SU-DHL-6 (cell line): ENCODE data around the gene CACNA2D4.

ENCODE experiments used
- H2AFZ ChIP-seq: fragments of 200-600 bp; sonication (generic); 2 replicates; pipeline ENCODE4 v1.6.1; 2014; ENCODE audit warnings: low read depth, mild to moderate bottlenecking, moderate library complexity, mixed read lengths, antibody characterized with exemption, low read length; ENCODE audit not compliant: severe bottlenecking
- H3F3A ChIP-seq: fragments of 200-600 bp; shearing (Covaris generic); 2 replicates; pipeline ENCODE4 v1.6.0; 2016; ENCODE audit warnings: antibody characterized with exemption, mild to moderate bottlenecking; ENCODE audit not compliant: insufficient read depth
- H3K27ac ChIP-seq: fragments of 200-600 bp; sonication (generic); 2 replicates; pipeline ENCODE4 v1.5.1; 2016; ENCODE audit warnings: low read depth, mild to moderate bottlenecking, low read length, moderate library complexity, mixed read lengths
- H3K27me3 ChIP-seq: fragments of 200-600 bp; sonication (generic), shearing (Covaris generic); 2 replicates; pipeline ENCODE4 v1.6.0; 2014; ENCODE audit warnings: mild to moderate bottlenecking, low read length
- H3K36me3 ChIP-seq: fragments of 200-600 bp; sonication (generic); 2 replicates; pipeline ENCODE4 v1.6.1; 2014; ENCODE audit warnings: mild to moderate bottlenecking, low read length, mixed read lengths
- H3K4me2 ChIP-seq: fragments of 300-600, 200-600 bp; shearing (Covaris generic), sonication (generic); 2 replicates; pipeline ENCODE4 v1.6.0; 2014; ENCODE audit warnings: low read length, low read depth, mild to moderate bottlenecking; ENCODE audit not compliant: poor library complexity, severe bottlenecking
- H3K4me3 ChIP-seq: fragments of 200-600 bp; sonication (generic); 2 replicates; pipeline ENCODE4 v1.5.1; 2014; ENCODE audit warnings: antibody characterized with exemption, low read length, mild to moderate bottlenecking, mixed read lengths; ENCODE audit not compliant: insufficient read depth, poor library complexity, severe bottlenecking
- H3K79me2 ChIP-seq: fragments of 200-600 bp; sonication (generic); 2 replicates; pipeline ENCODE4 v1.6.1; 2014; ENCODE audit warnings: mild to moderate bottlenecking, low read length, moderate library complexity; ENCODE audit not compliant: insufficient read depth
- H3K9ac ChIP-seq: fragments of 200-600 bp; sonication (generic); 2 replicates; pipeline ENCODE4 v1.7.0; 2014; ENCODE audit warnings: mild to moderate bottlenecking, low read length
- H3K9me2 ChIP-seq: fragments of 200-600 bp; sonication (generic); replicated peaks from 2 replicates; pipeline ENCODE4 v1.6.1; 2014; ENCODE audit warnings: low read length; ENCODE audit not compliant: insufficient read depth
- H3K9me3 ChIP-seq: fragments of 200-600 bp; sonication (generic); 2 replicates; pipeline ENCODE4 v1.6.1; 2014; ENCODE audit warnings: low read length, mixed read lengths; ENCODE audit not compliant: insufficient read depth
- H4K20me1 ChIP-seq: fragments of 200-600 bp; sonication (generic); 2 replicates; pipeline ENCODE4 v1.6.1; 2014; ENCODE audit warnings: low read depth, mild to moderate bottlenecking, antibody characterized with exemption, low read length, moderate library complexity, mixed read lengths
- CTCF ChIP-seq: fragments of 200-600 bp; sonication (generic); IDR thresholded peaks from one replicate; pipeline ENCODE4 v1.5.1; 2017; ENCODE audit warnings: antibody characterized with exemption, mild to moderate bottlenecking, low read length, moderate library complexity; ENCODE audit not compliant: insufficient read depth, poor library complexity, severe bottlenecking
- EZH2phosphoT487 ChIP-seq: fragments of 200-600 bp; sonication (generic), shearing (Covaris generic); conservative IDR thresholded peaks from 2 replicates; pipeline ENCODE4 v1.6.1; 2018; ENCODE audit warnings: mild to moderate bottlenecking, antibody characterized with exemption, low read length, moderate library complexity, mixed read lengths

CACNA2D4 gene

GRCh38 chr12:1851151-1851701 is 67.2 kb downstream of the CACNA2D4 start:
- Histone ChIP-seq H4K20me1 (no peaks in the 10 kb centered on the region), H2AFZ (no peak overlapping the region), H3K79me2 (no peaks in the 10 kb centered on the region), H3K27ac (no peak overlapping the region), H3K9me2 (no peaks in the 10 kb centered on the region), H3K27me3 (no peaks in the 10 kb centered on the region), H3K9me3 (no peaks in the 10 kb centered on the region), H3K9ac (no peak overlapping the region), H3K4me2 (no peak overlapping the region), H3F3A (no peaks in the 10 kb centered on the region), H3K36me3 (no peaks in the 10 kb centered on the region), H3K4me3 (no peak overlapping the region)
- TF ChIP-seq CTCF (no peak), EZH2phosphoT487 (no peak)

- TF ChIP-seq EZH2phosphoT487 = no peak
- no peak for TF ChIP-seq CTCF
- Histone ChIP-seq H3K27ac (no peak overlapping the region), H3K9me2 (no peaks in the 10 kb centered on the region), H2AFZ (no peak overlapping the region), H4K20me1 (no peaks in the 10 kb centered on the region), H3K9me3 (no peaks in the 10 kb centered on the region), H3K9ac (no peak overlapping the region), H3K36me3 (no peaks in the 10 kb centered on the region), H3K79me2 (no peaks in the 10 kb centered on the region), H3K27me3 (no peaks in the 10 kb centered on the region), H3K4me2 (no peak overlapping the region), H3K4me3 (no peak overlapping the region), H3F3A (no peaks in the 10 kb centered on the region)
Observed at GRCh38 chr12:1848745-1849144, 69.7 kb downstream of the CACNA2D4 start.

- Histone ChIP-seq H3K36me3 (no peaks in the 10 kb centered on the region), H3K27ac (no peak overlapping the region), H3K9me3 (no peaks in the 10 kb centered on the region), H3F3A (no peaks in the 10 kb centered on the region), H3K9ac (no peak overlapping the region), H3K27me3 (no peaks in the 10 kb centered on the region), H3K9me2 (no peaks in the 10 kb centered on the region), H3K4me2 (no peak overlapping the region), H2AFZ (no peak overlapping the region), H3K79me2 (no peaks in the 10 kb centered on the region), H3K4me3 (no peak overlapping the region), H4K20me1 (no peaks in the 10 kb centered on the region)
- TF ChIP-seq EZH2phosphoT487 (no peak), CTCF (no peak)
Observed at GRCh38 chr12:1848146-1848545, 70.3 kb downstream of the CACNA2D4 start.

GRCh38 chr12:1847411-1847810 is 71.0 kb downstream of the CACNA2D4 start:
- H2AFZ ChIP-seq = no peak overlapping the region
- H3K27ac ChIP-seq = no peak overlapping the region
- H3K79me2 ChIP-seq = no peaks in the 10 kb centered on the region
- H3K4me3 ChIP-seq = no peak overlapping the region
- H3K9me2 ChIP-seq = no peaks in the 10 kb centered on the region
- TF ChIP-seq EZH2phosphoT487 (no peak), CTCF (no peak)
- no peak overlapping the region for H3K9ac ChIP-seq
- H4K20me1 ChIP-seq = no peaks in the 10 kb centered on the region
- H3K9me3 ChIP-seq = no peaks in the 10 kb centered on the region
- H3K27me3 ChIP-seq = no peaks in the 10 kb centered on the region
- H3F3A ChIP-seq = no peaks in the 10 kb centered on the region
- no peaks in the 10 kb centered on the region for H3K36me3 ChIP-seq
- H3K4me2 ChIP-seq = no peak overlapping the region
